SK-N-SH (cell line): ENCODE data around the gene TSHZ2. TPM values are rescaled to one million over a fixed set of nuclear protein-coding genes. Genes with fewer than 3 reads are reported as not detected.

Experiments used
- CTCF ChIA-PET: fragments of 300-600, 350-600 bp; formaldehyde crosslinking; extraction: SDS; loops from one replicate; lab custom pipeline; 2021; lab: Yijun Ruan, JAX
- POLR2A ChIA-PET: fragments of 350-600 bp; sonication (Branson Sonifier 250); formaldehyde crosslinking; extraction: SDS; loops from one replicate; lab custom pipeline; 2020; ENCODE audit warnings: antibody characterized with exemption, inconsistent platforms; lab: Yijun Ruan, JAX
- DNase-seq: peaks from one replicate; pipeline ENCODE4 v3.0.0; 2012
- H2AFZ ChIP-seq: fragments of 200-600 bp; sonication (generic); 2 replicates; pipeline ENCODE4 v1.8.1; 2016; ENCODE audit warnings: antibody characterized with exemption, mild to moderate bottlenecking, low read depth
- H3F3A ChIP-seq: fragments of 200-600 bp; sonication (generic); replicated peaks from 2 replicates; pipeline ENCODE3; 2016; ENCODE audit warnings: antibody characterized with exemption, mild to moderate bottlenecking; ENCODE audit not compliant: insufficient read depth
- H3K27ac ChIP-seq, 2 experiments: fragments of 200-500 bp in 1 of 2; fragments of 200-600 bp in 1 of 2; sonication (Bioruptor generic) in 1 of 2; sonication (generic), shearing (Covaris generic) in 1 of 2; 2 replicates each; pipeline versions ENCODE4 v1.5.1 to v1.6.1; 2014 to 2016; ENCODE audit warnings: low read depth in 2 of 2, inconsistent platforms in 1 of 2, low read length in 1 of 2, mild to moderate bottlenecking in 1 of 2, mixed read lengths in 1 of 2
- H3K27me3 ChIP-seq: fragments of 200-600 bp; sonication (generic), shearing (Covaris generic); 2 replicates; pipeline ENCODE4 v1.6.1; 2016; ENCODE audit warnings: mixed run types; ENCODE audit not compliant: insufficient read depth
- H3K36me3 ChIP-seq, 2 experiments: fragments of 200-500 bp in 1 of 2; fragments of 200-600 bp in 1 of 2; sonication (Bioruptor generic) in 1 of 2; sonication (generic) in 1 of 2; replicated peaks in 1 of 2; 2 replicates each; pipeline versions ENCODE3 to v1.5.1; 2014 to 2016; ENCODE audit warnings: low read length in 1 of 2, mild to moderate bottlenecking in 1 of 2; ENCODE audit not compliant: insufficient read depth in 2 of 2, control insufficient read depth in 1 of 2
- H3K4me1 ChIP-seq, 2 experiments: fragments of 200-500 bp in 1 of 2; fragments of 200-600 bp in 1 of 2; sonication (Bioruptor generic) in 1 of 2; sonication (generic), shearing (Covaris generic) in 1 of 2; 2 replicates each; pipeline versions ENCODE4 v1.5.1 to v1.6.1; 2014 to 2016; ENCODE audit warnings: low read depth in 1 of 2, low read length in 1 of 2, mixed run types in 1 of 2; ENCODE audit not compliant: insufficient read depth in 2 of 2, control insufficient read depth in 1 of 2
- H3K4me2 ChIP-seq: fragments of 200-600 bp; sonication (generic), shearing (Covaris generic); 2 replicates; pipeline ENCODE4 v1.6.1; 2017; ENCODE audit warnings: mixed run types
- H3K4me3 ChIP-seq, 2 experiments: fragments of 200-500 bp in 1 of 2; fragments of 200-600 bp in 1 of 2; sonication (Bioruptor generic) in 1 of 2; sonication (generic), shearing (Covaris generic) in 1 of 2; 2 replicates each; pipeline versions ENCODE4 v1.5.1 to v1.8.1; 2014 to 2016; ENCODE audit warnings: low read depth in 2 of 2, inconsistent platforms in 1 of 2, low read length in 1 of 2, mild to moderate bottlenecking in 1 of 2, mixed read lengths in 1 of 2, moderate library complexity in 1 of 2
- H3K79me2 ChIP-seq: fragments of 200-600 bp; sonication (generic); 2 replicates; pipeline ENCODE4 v1.8.1; 2017; ENCODE audit warnings: mild to moderate bottlenecking; ENCODE audit not compliant: insufficient read depth
- H3K9ac ChIP-seq: fragments of 200-600 bp; sonication (generic); 2 replicates; pipeline ENCODE4 v1.6.1; 2017; ENCODE audit warnings: mixed run types
- H3K9me2 ChIP-seq: fragments of 200-600 bp; sonication (generic); 2 replicates; pipeline ENCODE4 v1.6.1; 2017; ENCODE audit warnings: mixed run types
- H3K9me3 ChIP-seq: fragments of 200-600 bp; sonication (generic); 2 replicates; pipeline ENCODE4 v1.6.1; 2017; ENCODE audit warnings: mixed run types, mild to moderate bottlenecking, moderate library complexity
- H4K20me1 ChIP-seq: fragments of 200-600 bp; sonication (generic); 2 replicates; pipeline ENCODE4 v1.6.1; 2017; ENCODE audit warnings: mild to moderate bottlenecking, mixed run types; ENCODE audit not compliant: insufficient read depth
- CHD2 ChIP-seq: fragments of 150-350 bp; IDR thresholded peaks from 2 replicates; pipeline ENCODE4 v1.6.1; 2018; ENCODE audit warnings: low read length; ENCODE audit not compliant: partially characterized antibody
- EP300 ChIP-seq, 2 experiments: IDR thresholded peaks; 2 replicates each; pipeline versions ENCODE4 v1.4.0 to v1.6.1; 2012; ENCODE audit warnings: borderline replicate concordance in 1 of 2, low read depth in 1 of 2, low read length in 1 of 2
- FOSL2 ChIP-seq: IDR thresholded peaks from 2 replicates; pipeline ENCODE4 v1.4.0; 2012; ENCODE audit warnings: low read depth, mild to moderate bottlenecking, moderate library complexity, borderline replicate concordance
- FOXJ3 ChIP-seq: sonication (generic); formaldehyde crosslinking; IDR thresholded peaks from 2 replicates; pipeline ENCODE4 v1.5.1; 2020; ENCODE audit warnings: mild to moderate bottlenecking, missing genetic modification reagents
- GATA2 ChIP-seq: sonication (generic); formaldehyde crosslinking; IDR thresholded peaks from 2 replicates; pipeline ENCODE4 v1.5.0; 2020; ENCODE audit warnings: mild to moderate bottlenecking, missing genetic modification reagents
- IRF3 ChIP-seq: fragments of 150-350 bp; IDR thresholded peaks from 2 replicates; pipeline ENCODE4 v1.6.1; 2016; ENCODE audit warnings: mild to moderate bottlenecking, low read depth, low read length
- JUND ChIP-seq: IDR thresholded peaks from 2 replicates; pipeline ENCODE4 v1.4.0; 2012
- PBX3 ChIP-seq: IDR thresholded peaks from 2 replicates; pipeline ENCODE4; 2012
- POLR2AphosphoS5 ChIP-seq: IDR thresholded peaks from 2 replicates; pipeline ENCODE4 v1.6.1; 2012; ENCODE audit warnings: low read depth, low read length
- RAD21 ChIP-seq: IDR thresholded peaks from 2 replicates; pipeline ENCODE4 v1.6.1; 2012; ENCODE audit warnings: mild to moderate bottlenecking, low read length
- REST ChIP-seq: IDR thresholded peaks from 2 replicates; pipeline ENCODE4 v1.6.1; 2012; ENCODE audit warnings: mild to moderate bottlenecking, low read depth, low read length, moderate library complexity
- RXRA ChIP-seq: IDR thresholded peaks from 2 replicates; pipeline ENCODE4 v1.4.0; 2012; ENCODE audit warnings: low read depth, mild to moderate bottlenecking, borderline replicate concordance
- SIN3A ChIP-seq: IDR thresholded peaks from 2 replicates; pipeline ENCODE4 v1.6.1; 2012; ENCODE audit warnings: low read depth, mild to moderate bottlenecking, low read length, moderate library complexity, borderline replicate concordance
- TAF1 ChIP-seq: IDR thresholded peaks from 2 replicates; pipeline ENCODE4 v1.6.1; 2012; ENCODE audit warnings: low read depth, mild to moderate bottlenecking, low read length, moderate library complexity, borderline replicate concordance
- TCF12 ChIP-seq: IDR thresholded peaks from 2 replicates; pipeline ENCODE4 v1.4.0; 2012
- TEAD4 ChIP-seq: IDR thresholded peaks from 2 replicates; pipeline ENCODE4 v1.4.0; 2012; ENCODE audit warnings: mild to moderate bottlenecking, borderline replicate concordance; ENCODE audit not compliant: insufficient read depth
- USF1 ChIP-seq: IDR thresholded peaks from 2 replicates; pipeline ENCODE4 v1.4.0; 2012; ENCODE audit warnings: low read depth, borderline replicate concordance
- ZBTB33 ChIP-seq: IDR thresholded peaks from 2 replicates; pipeline ENCODE4 v1.4.0; 2012; ENCODE audit warnings: low read depth, borderline replicate concordance
- WGBS: methylation state at CpG from one replicate; pipeline ENCODE4 v1.1.6; 2017; ENCODE audit warnings: low lambda C conversion rate; 5-methylcytosine and 5-hydroxymethylcytosine counted together
- polyA plus RNA-seq, 3 experiments: library from polyadenylated mRNA; depleted of rRNA; stranded (reverse); fragments of >200 nt; gene quantifications; 2 replicates each; pipeline ENCODE4 v1.2.3, GENCODE V29; 2012

Gene TSHZ2
- polyA plus RNA-seq, 1 of the 3 experiments (the other 2 are of a cell fraction) = 0.13 TPM

GRCh38 chr20:53411891-53412290 lies 439.7 kb downstream of the TSHZ2 start:
- Histone ChIP-seq H2AFZ (no peak overlapping the region), H3F3A (no peaks in the 10 kb centered on the region), H3K79me2 (no peaks in the 10 kb centered on the region), H3K4me1 (peaks cover 0 to 6% of the 10 kb centered on the region in 2 experiments; a peak in 1 of 4 replicates), H3K9ac (no peak overlapping the region), H3K4me3 (no peak overlapping the region)
- ChIA-PET CTCF (interaction anchor here (0.7 kb wide), 1 partner anchor 68 kb away, joined by 3 read pairs; no protein-coding TSS in a partner anchor), POLR2A (no interaction called here)
- 37% methylated on average over 4 of the region's 4 CpGs for WGBS
- TF ChIP-seq JUND (no peak), RAD21 (no peak), POLR2AphosphoS5 (no peak), TEAD4 (no peak), USF1 (no peak), TAF1 (no peak), SIN3A (no peak), RXRA (no peak), TCF12 (no peak), GATA2 (CRISPR knock-in tag) (no peak), PBX3 (no peak), IRF3 (no peak), EP300 (IDR thresholded peaks at IDR 0.05; ENCODE audit: borderline replicate concordance in 1 of 2, low read depth in 1 of 2, low read length in 1 of 2) (no peak), CHD2 (no peak), REST (no peak), ZBTB33 (no peak), FOSL2 (no peak), FOXJ3 (CRISPR knock-in tag) (no peak)
- TF ChIP-seq, all 33 proteins: peak for 0
- H3K36me3 ChIP-seq = no peaks in the 10 kb centered on the region
- no peaks in the 10 kb centered on the region for H4K20me1 ChIP-seq
- no peak overlapping the region for H3K4me2 ChIP-seq
- no peak for DNase-seq
- no peaks in the 10 kb centered on the region for H3K9me2 ChIP-seq
- H3K27ac ChIP-seq = no peak overlapping the region
- no peaks in the 10 kb centered on the region for H3K9me3 ChIP-seq
- no peaks in the 10 kb centered on the region for H3K27me3 ChIP-seq
